Body of pancreas (tissue), 4 donors: ENCODE data around the gene DSCAM.

ENCODE experiments used
- POLR2A ChIP-seq, 3 donors: fragments of 450-650 bp; IDR thresholded peaks; one replicate each; pipeline ENCODE4 v1.6.1; 2016; ENCODE audit warnings: antibody characterized with exemption in 3 of 3, mild to moderate bottlenecking in 2 of 3
- TF ChIP-seq, protein P1 (sequence below), 7 experiments: fragments of 450-650 bp in 4 of 7; fragments of 200-600 bp in 3 of 7; sonication (generic) in 3 of 7; IDR thresholded peaks; one replicate each; pipeline ENCODE4 v1.5.1; 2016 to 2019; ENCODE audit warnings: antibody characterized with exemption in 7 of 7

GRCh38 chr21:40208206-40208947, 638.6 kb downstream of the DSCAM start:
- TF ChIP-seq, protein P1, sequence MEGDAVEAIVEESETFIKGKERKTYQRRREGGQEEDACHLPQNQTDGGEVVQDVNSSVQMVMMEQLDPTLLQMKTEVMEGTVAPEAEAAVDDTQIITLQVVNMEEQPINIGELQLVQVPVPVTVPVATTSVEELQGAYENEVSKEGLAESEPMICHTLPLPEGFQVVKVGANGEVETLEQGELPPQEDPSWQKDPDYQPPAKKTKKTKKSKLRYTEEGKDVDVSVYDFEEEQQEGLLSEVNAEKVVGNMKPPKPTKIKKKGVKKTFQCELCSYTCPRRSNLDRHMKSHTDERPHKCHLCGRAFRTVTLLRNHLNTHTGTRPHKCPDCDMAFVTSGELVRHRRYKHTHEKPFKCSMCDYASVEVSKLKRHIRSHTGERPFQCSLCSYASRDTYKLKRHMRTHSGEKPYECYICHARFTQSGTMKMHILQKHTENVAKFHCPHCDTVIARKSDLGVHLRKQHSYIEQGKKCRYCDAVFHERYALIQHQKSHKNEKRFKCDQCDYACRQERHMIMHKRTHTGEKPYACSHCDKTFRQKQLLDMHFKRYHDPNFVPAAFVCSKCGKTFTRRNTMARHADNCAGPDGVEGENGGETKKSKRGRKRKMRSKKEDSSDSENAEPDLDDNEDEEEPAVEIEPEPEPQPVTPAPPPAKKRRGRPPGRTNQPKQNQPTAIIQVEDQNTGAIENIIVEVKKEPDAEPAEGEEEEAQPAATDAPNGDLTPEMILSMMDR (IDR thresholded peaks at IDR 0.05), result no peak
- TF ChIP-seq POLR2A (IDR thresholded peaks at IDR 0.05), result no peak
